Smooth muscle cell (in vitro differentiated cells): Measurements from ENCODE around the gene CARD19. TPM values are rescaled to one million over a fixed set of nuclear protein-coding genes. Genes with fewer than 3 reads are reported as not detected.

Source experiments
- DNase-seq: peaks from one replicate; lab custom pipeline; 2025; ENCODE audit not compliant: unreplicated experiment; lab: John Stamatoyannopoulos, UW
- H2AFZ ChIP-seq: fragments of 200-600 bp; sonication (generic); 2 replicates; pipeline ENCODE4 v1.6.0; 2016; ENCODE audit warnings: antibody characterized with exemption, low read depth, mild to moderate bottlenecking
- H3F3A ChIP-seq: fragments of 200-600 bp; sonication (generic); 2 replicates; pipeline ENCODE4 v1.6.0; 2017; ENCODE audit warnings: antibody characterized with exemption, low read depth
- H3K27ac ChIP-seq: fragments of 200-600 bp; sonication (generic); 2 replicates; pipeline ENCODE4 v1.5.1; 2016; ENCODE audit warnings: low read depth, mild to moderate bottlenecking
- H3K27me3 ChIP-seq: fragments of 200-600 bp; sonication (generic); 2 replicates; pipeline ENCODE4 v1.6.1; 2016; ENCODE audit warnings: low read depth, mild to moderate bottlenecking
- H3K36me3 ChIP-seq: fragments of 200-600 bp; sonication (generic); 2 replicates; pipeline ENCODE4 v1.5.1; 2016; ENCODE audit warnings: low read depth
- H3K4me1 ChIP-seq: fragments of 200-600 bp; sonication (generic); 2 replicates; pipeline ENCODE4 v1.5.1; 2016; ENCODE audit warnings: low read depth
- H3K4me2 ChIP-seq: fragments of 200-600 bp; sonication (generic); 2 replicates; pipeline ENCODE4 v1.6.0; 2016; ENCODE audit warnings: mild to moderate bottlenecking
- H3K4me3 ChIP-seq: fragments of 200-600 bp; sonication (generic); 2 replicates; pipeline ENCODE4 v1.5.1; 2016; ENCODE audit warnings: mild to moderate bottlenecking
- H3K79me2 ChIP-seq: fragments of 200-600 bp; sonication (generic); 2 replicates; pipeline ENCODE4 v1.6.0; 2016; ENCODE audit warnings: low read depth, mild to moderate bottlenecking
- H3K9ac ChIP-seq: fragments of 200-600 bp; sonication (generic); 2 replicates; pipeline ENCODE4 v1.6.0; 2016; ENCODE audit warnings: low read depth
- H3K9me3 ChIP-seq: fragments of 200-600 bp; sonication (generic); replicated peaks from 2 replicates; pipeline ENCODE4 v1.5.1; 2016; ENCODE audit warnings: low read depth
- H4K20me1 ChIP-seq: fragments of 200-600 bp; sonication (generic); 2 replicates; pipeline ENCODE4 v1.6.0; 2016; ENCODE audit warnings: low read depth
- WGBS: methylation state at CpG from one replicate; pipeline ENCODE4 v1.1.7; 2016; ENCODE audit warnings: low lambda C conversion rate; 5-methylcytosine and 5-hydroxymethylcytosine counted together
- polyA plus RNA-seq: library from polyadenylated mRNA; unstranded; fragments of >200 nt; fragmentation: Nextera tagmentation; extraction: Ambion mirVana; gene quantifications from 2 replicates; pipeline ENCODE4 v1.2.1, GENCODE V29; 2016
- total RNA-seq: library from RNA; depleted of rRNA; stranded (reverse); fragments of >200 nt; gene quantifications from 2 replicates; pipeline ENCODE4 v1.2.3, GENCODE V29; 2014
- TF ChIP-seq, protein P1 (sequence below): fragments of 200-600 bp; sonication (generic); IDR thresholded peaks from 2 replicates; pipeline ENCODE4 v1.5.1; 2017; ENCODE audit warnings: borderline replicate concordance, mild to moderate bottlenecking, antibody characterized with exemption; ENCODE audit not compliant: insufficient read depth, poor library complexity, severe bottlenecking

Gene CARD19
- total and polyA plus RNA-seq, 2 experiments from 2014 or later = 86.0 to 88.1 TPM

DNA sequence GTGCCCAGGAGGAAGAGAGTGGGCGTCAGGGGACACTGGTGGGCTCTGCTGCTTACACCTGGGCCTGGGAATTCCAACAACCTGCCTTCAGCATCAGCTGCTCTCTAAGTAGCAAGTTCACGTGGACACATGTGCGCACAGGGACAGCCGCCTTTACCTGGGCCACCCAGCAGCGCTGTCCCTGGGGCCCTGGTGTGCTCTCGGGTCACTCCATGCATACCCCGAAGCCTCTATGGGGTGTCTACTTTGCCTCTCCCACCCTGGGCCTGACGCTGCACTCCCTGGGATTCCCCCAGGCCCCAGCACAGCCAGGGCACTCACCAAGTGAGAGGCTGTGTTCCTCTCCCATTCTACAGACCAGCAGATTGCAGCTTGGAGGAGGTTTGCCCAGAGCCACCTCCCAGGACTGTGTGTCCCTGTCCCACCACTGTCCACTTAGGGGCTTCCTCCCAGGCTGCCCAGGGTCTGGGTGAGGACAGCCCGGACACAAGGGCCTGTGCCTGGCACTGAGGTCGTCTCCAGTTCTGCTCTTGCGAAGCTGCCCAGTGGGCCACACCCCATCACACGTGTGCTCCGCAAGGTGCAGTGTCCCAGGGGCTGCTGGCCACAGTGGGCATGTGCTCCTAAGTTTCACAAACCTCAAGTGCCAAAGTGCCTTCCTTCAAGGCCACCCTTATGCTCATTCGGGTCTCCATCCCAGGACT, 32.1 kb downstream of the CARD19 start:
- H3K27me3 ChIP-seq = no peaks in the 10 kb centered on the region
- peaks cover 20% of the 10 kb centered on the region for H3K79me2 ChIP-seq
- no peak overlapping the region for H2AFZ ChIP-seq
- no peak overlapping the region for H3K4me2 ChIP-seq
- peaks cover 8% of the 10 kb centered on the region for H3F3A ChIP-seq
- TF ChIP-seq, protein P1, sequence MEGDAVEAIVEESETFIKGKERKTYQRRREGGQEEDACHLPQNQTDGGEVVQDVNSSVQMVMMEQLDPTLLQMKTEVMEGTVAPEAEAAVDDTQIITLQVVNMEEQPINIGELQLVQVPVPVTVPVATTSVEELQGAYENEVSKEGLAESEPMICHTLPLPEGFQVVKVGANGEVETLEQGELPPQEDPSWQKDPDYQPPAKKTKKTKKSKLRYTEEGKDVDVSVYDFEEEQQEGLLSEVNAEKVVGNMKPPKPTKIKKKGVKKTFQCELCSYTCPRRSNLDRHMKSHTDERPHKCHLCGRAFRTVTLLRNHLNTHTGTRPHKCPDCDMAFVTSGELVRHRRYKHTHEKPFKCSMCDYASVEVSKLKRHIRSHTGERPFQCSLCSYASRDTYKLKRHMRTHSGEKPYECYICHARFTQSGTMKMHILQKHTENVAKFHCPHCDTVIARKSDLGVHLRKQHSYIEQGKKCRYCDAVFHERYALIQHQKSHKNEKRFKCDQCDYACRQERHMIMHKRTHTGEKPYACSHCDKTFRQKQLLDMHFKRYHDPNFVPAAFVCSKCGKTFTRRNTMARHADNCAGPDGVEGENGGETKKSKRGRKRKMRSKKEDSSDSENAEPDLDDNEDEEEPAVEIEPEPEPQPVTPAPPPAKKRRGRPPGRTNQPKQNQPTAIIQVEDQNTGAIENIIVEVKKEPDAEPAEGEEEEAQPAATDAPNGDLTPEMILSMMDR = no peak
- H4K20me1 ChIP-seq = peaks cover 4% of the 10 kb centered on the region
- peak overlapping the region; percentile 57 for H3K27ac ChIP-seq
- H3K9me3 ChIP-seq = no peaks in the 10 kb centered on the region
- H3K4me1 ChIP-seq = peaks cover 17% of the 10 kb centered on the region
- no peak overlapping the region for H3K9ac ChIP-seq
- no peak overlapping the region for H3K4me3 ChIP-seq
- no peak for DNase-seq
- no peaks in the 10 kb centered on the region for H3K36me3 ChIP-seq
- 96% methylated on average over 13 of the region's 14 CpGs for WGBS

- no peaks in the 10 kb centered on the region for H3K9me3 ChIP-seq
- H4K20me1 ChIP-seq = peaks cover 4% of the 10 kb centered on the region
- H3K27ac ChIP-seq = no peak overlapping the region
- no peak overlapping the region for H3K4me3 ChIP-seq
- H3K4me2 ChIP-seq = no peak overlapping the region
- H3K9ac ChIP-seq = no peak overlapping the region
- DNase-seq = no peak
- H3K79me2 ChIP-seq = peaks cover 20% of the 10 kb centered on the region
- 95% methylated on average over 10 of the region's 10 CpGs for WGBS
- no peaks in the 10 kb centered on the region for H3K27me3 ChIP-seq
- H3K36me3 ChIP-seq = no peaks in the 10 kb centered on the region
- H2AFZ ChIP-seq = no peak overlapping the region
- TF ChIP-seq, protein P1 = no peak
- H3F3A ChIP-seq = peaks cover 9% of the 10 kb centered on the region
- peaks cover 21% of the 10 kb centered on the region for H3K4me1 ChIP-seq
These were observed 32.8 kb downstream of the CARD19 start for GRCh38 chr9:93128715-93129224.

DNA sequence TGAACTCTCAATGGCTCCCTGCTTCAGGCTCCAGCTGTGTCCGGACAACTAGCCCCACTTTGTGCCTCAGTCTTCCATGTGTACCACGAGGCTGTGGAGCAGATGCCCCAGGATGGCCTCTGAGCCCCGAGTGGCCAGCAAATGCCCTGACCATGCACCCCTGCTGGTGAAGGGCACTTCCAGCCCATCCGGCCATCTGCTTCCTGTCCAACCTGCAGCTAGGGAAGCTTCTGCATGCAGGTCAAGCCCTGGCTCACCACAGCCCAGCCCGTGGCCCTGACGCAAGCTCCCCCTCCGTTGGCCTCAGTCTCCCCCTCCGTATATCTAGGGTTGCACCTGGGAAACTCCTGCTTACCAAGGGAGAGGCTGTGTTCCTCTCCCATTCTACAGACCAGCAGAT, 33.3 kb downstream of the CARD19 start:
- H4K20me1 ChIP-seq = peaks cover 4% of the 10 kb centered on the region
- H3K27ac ChIP-seq = no peak overlapping the region
- WGBS = 84% methylated on average over 8 of the region's 8 CpGs
- H3K4me3 ChIP-seq = no peak overlapping the region
- peaks cover 21% of the 10 kb centered on the region for H3K4me1 ChIP-seq
- TF ChIP-seq, protein P1 = no peak
- no peak overlapping the region for H3K4me2 ChIP-seq
- H3K9me3 ChIP-seq = no peaks in the 10 kb centered on the region
- peaks cover 20% of the 10 kb centered on the region for H3K79me2 ChIP-seq
- no peak overlapping the region for H3K9ac ChIP-seq
- H2AFZ ChIP-seq = no peak overlapping the region
- H3K36me3 ChIP-seq = no peaks in the 10 kb centered on the region
- DNase-seq = no peak
- H3F3A ChIP-seq = peaks cover 9% of the 10 kb centered on the region
- H3K27me3 ChIP-seq = no peaks in the 10 kb centered on the region
